Spleen (tissue), 7 donors: ENCODE data around the gene FOXO6.

Experiments
- CTCF ChIP-seq, 11 experiments: fragments of 200-600 bp in 7 of 11; fragments of 450-650 bp in 4 of 11; sonication (generic) in 4 of 11; IDR thresholded peaks in 8 of 11; conservative IDR thresholded peaks in 3 of 11; 1 replicate in 7 of 11; 2 replicates in 4 of 11; pipeline versions ENCODE4 v1.4.0 to v1.8.0; 2016 to 2021; ENCODE audit warnings: antibody characterized with exemption in 11 of 11, inconsistent platforms in 4 of 11, mild to moderate bottlenecking in 1 of 11
- POLR2A ChIP-seq, 3 donors: fragments of 450-650 bp; IDR thresholded peaks; one replicate each; pipeline ENCODE4 v1.5.1; 2017; ENCODE audit warnings: antibody characterized with exemption in 3 of 3, mild to moderate bottlenecking in 1 of 3
- POLR2AphosphoS5 ChIP-seq, 3 donors: sonication (generic); formaldehyde crosslinking; IDR thresholded peaks; one replicate each; pipeline ENCODE4 v1.5.1; 2017; ENCODE audit warnings: antibody characterized with exemption in 3 of 3
- donor health status: DM: no; HTN: no; CAD: no; lungs with moderate emphysema.
- donor health status: DM: no; HTN: no; CAD: no.
- donor health status: DM: no; HTN: no; CAD: no.

GRCh38 chr1:41329662-41330587 is 31.3 kb upstream of the FOXO6 start:
- TF ChIP-seq CTCF (IDR thresholded peaks at IDR 0.05 in 8 of 11, conservative IDR thresholded peaks at IDR 0.05 in 3 of 11) (no peak), POLR2A (IDR thresholded peaks at IDR 0.05) (no peak), POLR2AphosphoS5 (IDR thresholded peaks at IDR 0.05) (no peak)
